Neural crest cell (in vitro differentiated cells): ENCODE results near the gene CLSTN2. TPM values are rescaled to one million over a fixed set of nuclear protein-coding genes. Genes with fewer than 3 reads are reported as not detected.

Experiments used
- DNase-seq: peaks from one replicate; pipeline ENCODE4 v3.0.0; 2021; ENCODE audit warnings: low read depth, mixed read lengths, low spot score
- H3K27ac Mint-ChIP-seq: one replicate; pipeline ENCODE4 v1.8.0; 2021; ENCODE audit warnings: mild to moderate bottlenecking, mixed read lengths; ENCODE audit not compliant: unreplicated experiment
- H3K27me3 Mint-ChIP-seq: 2 replicates; pipeline ENCODE4 v1.8.0; 2021; ENCODE audit warnings: low read depth, mild to moderate bottlenecking, mixed read lengths
- H3K36me3 Mint-ChIP-seq: 2 replicates; pipeline ENCODE4 v1.8.0; 2021; ENCODE audit warnings: low read depth, mild to moderate bottlenecking, mixed read lengths
- H3K4me1 Mint-ChIP-seq: 2 replicates; pipeline ENCODE4 v1.8.0; 2021; ENCODE audit warnings: mixed read lengths
- H3K4me3 Mint-ChIP-seq: one replicate; pipeline ENCODE4 v1.8.0; 2021; ENCODE audit warnings: mild to moderate bottlenecking, mixed read lengths
- H3K9me3 Mint-ChIP-seq: 2 replicates; pipeline ENCODE4 v1.8.0; 2021; ENCODE audit warnings: mixed read lengths
- total RNA-seq: library from RNA; stranded (reverse); gene quantifications from 2 replicates; pipeline ENCODE4 v1.2.1, GENCODE V29; 2021
- TF ChIP-seq, protein P1 (sequence below): fragments of 200-600 bp; sonication (generic); conservative IDR thresholded peaks from 2 replicates; pipeline ENCODE4 v1.5.0; 2021; ENCODE audit warnings: antibody characterized with exemption, mild to moderate bottlenecking

CLSTN2 gene
- total RNA-seq, 1 donor from 2014 or later: 1.9 TPM

DNA sequence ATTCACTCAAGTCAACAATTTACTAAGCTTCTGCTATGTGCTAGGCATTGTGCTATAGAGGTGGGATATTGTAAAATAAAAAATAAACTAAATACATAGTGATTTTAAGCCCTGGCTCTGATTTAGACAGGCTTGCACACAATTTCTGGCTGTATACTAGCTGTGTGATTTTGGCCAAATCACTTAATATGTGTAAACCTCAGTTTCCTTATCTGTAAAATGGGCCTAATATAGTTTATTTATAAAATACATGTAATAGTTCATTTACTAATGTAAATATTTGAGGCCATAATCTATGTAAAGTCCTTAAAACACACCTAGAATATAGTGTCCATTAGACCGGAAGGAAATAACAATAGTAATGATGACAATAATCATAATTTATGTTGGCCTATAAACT, 363.1 kb downstream of the CLSTN2 start:
- no peak for DNase-seq
- TF ChIP-seq, protein P1, sequence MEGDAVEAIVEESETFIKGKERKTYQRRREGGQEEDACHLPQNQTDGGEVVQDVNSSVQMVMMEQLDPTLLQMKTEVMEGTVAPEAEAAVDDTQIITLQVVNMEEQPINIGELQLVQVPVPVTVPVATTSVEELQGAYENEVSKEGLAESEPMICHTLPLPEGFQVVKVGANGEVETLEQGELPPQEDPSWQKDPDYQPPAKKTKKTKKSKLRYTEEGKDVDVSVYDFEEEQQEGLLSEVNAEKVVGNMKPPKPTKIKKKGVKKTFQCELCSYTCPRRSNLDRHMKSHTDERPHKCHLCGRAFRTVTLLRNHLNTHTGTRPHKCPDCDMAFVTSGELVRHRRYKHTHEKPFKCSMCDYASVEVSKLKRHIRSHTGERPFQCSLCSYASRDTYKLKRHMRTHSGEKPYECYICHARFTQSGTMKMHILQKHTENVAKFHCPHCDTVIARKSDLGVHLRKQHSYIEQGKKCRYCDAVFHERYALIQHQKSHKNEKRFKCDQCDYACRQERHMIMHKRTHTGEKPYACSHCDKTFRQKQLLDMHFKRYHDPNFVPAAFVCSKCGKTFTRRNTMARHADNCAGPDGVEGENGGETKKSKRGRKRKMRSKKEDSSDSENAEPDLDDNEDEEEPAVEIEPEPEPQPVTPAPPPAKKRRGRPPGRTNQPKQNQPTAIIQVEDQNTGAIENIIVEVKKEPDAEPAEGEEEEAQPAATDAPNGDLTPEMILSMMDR: no peak
- Mint-ChIP-seq H3K4me3 (no peak overlapping the region), H3K4me1 (peaks cover 4% of the 10 kb centered on the region), H3K36me3 (no peaks in the 10 kb centered on the region), H3K27me3 (no peaks in the 10 kb centered on the region), H3K27ac (no peak overlapping the region), H3K9me3 (no peaks in the 10 kb centered on the region)

DNA sequence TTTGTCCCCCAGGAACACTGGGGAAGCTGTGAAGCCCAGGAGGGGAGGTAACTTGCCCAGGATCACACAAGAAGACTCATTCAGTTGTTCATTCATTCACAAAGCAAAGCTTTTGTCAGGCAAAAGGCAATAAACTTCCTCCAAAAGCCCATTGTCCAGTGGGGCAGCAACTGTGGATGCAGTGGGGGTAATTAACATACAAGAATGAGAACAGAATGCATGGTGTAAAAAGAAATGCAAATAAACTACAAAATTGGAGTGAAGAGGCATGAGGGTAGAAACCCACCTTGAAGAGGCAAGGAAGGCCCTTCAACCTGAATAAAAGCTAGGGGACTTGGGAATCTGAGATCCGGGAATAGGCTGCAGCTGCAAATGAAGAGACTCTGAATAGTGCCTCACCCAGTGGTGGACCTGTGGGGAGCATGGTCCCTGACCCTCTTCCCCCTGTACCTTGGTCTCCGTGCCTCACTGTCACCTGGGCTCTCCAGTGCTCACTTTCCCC, 363.6 kb downstream of the CLSTN2 start:
- H3K27me3 Mint-ChIP-seq: no peaks in the 10 kb centered on the region
- peaks cover 4% of the 10 kb centered on the region for H3K4me1 Mint-ChIP-seq
- DNase-seq: no peak
- no peaks in the 10 kb centered on the region for H3K36me3 Mint-ChIP-seq
- H3K4me3 Mint-ChIP-seq: no peak overlapping the region
- H3K27ac Mint-ChIP-seq: no peak overlapping the region
- H3K9me3 Mint-ChIP-seq: no peaks in the 10 kb centered on the region
- TF ChIP-seq, protein P1: no peak

DNA sequence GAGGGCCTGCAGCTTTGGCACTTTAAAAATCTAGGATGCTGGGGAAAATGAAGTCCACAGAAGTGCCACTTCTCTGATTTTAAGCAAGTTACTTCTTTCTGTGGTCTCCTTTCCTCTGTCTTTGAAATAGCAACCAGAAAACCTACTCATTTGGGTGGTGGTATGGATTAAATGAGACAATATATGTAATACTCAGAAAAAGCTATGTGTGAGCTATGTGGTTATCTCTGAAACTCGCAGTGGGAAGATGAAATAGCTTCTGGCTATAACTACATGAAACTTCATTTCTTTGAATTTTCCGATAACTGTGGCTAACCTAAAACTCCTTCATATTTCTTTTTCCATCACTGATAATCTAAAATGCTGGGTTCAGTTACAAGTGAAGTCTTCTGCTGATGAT, 368.9 kb downstream of the CLSTN2 start:
- DNase-seq: no peak
- H3K4me3 Mint-ChIP-seq: no peak overlapping the region
- no peaks in the 10 kb centered on the region for H3K36me3 Mint-ChIP-seq
- no peaks in the 10 kb centered on the region for H3K9me3 Mint-ChIP-seq
- no peak overlapping the region for H3K27ac Mint-ChIP-seq
- TF ChIP-seq, protein P1: no peak
- peaks cover 2% of the 10 kb centered on the region for H3K27me3 Mint-ChIP-seq
- H3K4me1 Mint-ChIP-seq: peaks cover 12% of the 10 kb centered on the region

DNA sequence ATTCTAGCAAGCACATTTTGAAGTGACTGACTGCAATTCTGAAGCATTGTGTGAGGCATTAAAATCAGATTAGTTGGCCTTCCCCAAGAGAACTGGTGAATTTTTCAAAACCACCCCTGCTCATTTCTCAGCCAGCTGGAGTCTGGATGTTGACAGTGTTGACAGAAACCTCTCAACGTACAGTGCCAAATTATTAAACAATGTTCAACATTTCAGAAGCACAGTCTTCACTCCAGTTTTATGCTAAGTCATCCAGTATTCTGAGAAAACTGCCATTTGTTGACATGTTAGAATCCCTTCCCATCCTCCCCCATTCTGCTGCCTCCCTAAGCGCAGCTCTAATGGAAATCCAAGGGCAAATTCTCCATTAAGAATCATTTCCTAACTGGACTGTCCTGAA, 373.6 kb downstream of the CLSTN2 start:
- Mint-ChIP-seq H3K27ac (no peak overlapping the region), H3K27me3 (peaks cover 2% of the 10 kb centered on the region), H3K4me1 (peaks cover 12% of the 10 kb centered on the region), H3K4me3 (no peak overlapping the region), H3K9me3 (no peaks in the 10 kb centered on the region), H3K36me3 (no peaks in the 10 kb centered on the region)
- TF ChIP-seq, protein P1: no peak
- no peak for DNase-seq

DNA sequence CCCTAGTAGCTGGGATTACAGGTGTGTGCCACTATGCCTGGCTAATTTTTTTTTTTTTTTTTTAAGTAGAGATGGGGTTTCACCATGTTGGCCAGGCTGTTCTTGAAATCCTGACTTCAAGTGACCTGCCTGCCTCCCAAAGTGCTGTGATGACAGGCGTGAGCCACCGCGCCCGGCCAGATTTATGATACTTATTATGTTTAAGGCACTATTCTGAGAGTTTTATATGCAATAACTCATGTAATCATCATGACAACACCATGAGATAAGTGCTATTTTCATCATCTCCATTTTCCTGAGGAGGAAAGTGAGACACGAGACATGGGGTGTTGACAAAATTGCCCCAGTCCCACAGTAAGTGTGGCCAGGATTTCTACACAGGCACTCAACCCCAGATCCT, 376.4 kb downstream of the CLSTN2 start:
- TF ChIP-seq, protein P1: no peak
- Mint-ChIP-seq H3K36me3 (no peaks in the 10 kb centered on the region), H3K4me3 (no peak overlapping the region), H3K9me3 (no peaks in the 10 kb centered on the region), H3K27ac (no peak overlapping the region), H3K27me3 (no peaks in the 10 kb centered on the region), H3K4me1 (peaks cover 6% of the 10 kb centered on the region)
- no peak for DNase-seq

DNA sequence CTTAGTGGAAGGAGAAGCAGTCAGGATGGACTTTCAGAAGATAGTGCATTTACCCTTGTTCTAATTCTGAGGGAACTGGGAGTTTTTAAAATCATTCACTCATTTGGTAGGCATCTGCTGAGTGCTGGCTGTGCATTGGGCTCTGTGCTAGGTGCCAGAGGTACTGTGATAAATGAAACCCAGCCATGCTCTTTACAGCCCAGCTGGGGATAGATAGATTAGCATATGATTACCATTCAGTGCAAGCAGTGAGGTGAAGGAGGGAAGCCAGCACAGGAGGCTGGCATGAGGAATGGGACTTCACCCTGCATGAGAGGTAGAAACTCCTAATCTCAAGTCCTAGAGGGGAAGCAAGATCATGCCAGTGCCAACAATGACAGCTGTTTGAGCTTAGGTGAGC, 381.0 kb downstream of the CLSTN2 start:
- Mint-ChIP-seq H3K27ac (no peak overlapping the region), H3K4me3 (no peak overlapping the region), H3K36me3 (no peaks in the 10 kb centered on the region), H3K4me1 (no peaks in the 10 kb centered on the region), H3K9me3 (no peaks in the 10 kb centered on the region), H3K27me3 (no peaks in the 10 kb centered on the region)
- TF ChIP-seq, protein P1: no peak
- DNase-seq: no peak
